NCI-H1048 (cell line): ENCODE measurements around the gene CLK4.

Source experiments
- DNase-seq: peaks from one replicate; lab custom pipeline; 2025; lab: John Stamatoyannopoulos, UW

CLK4 gene

GRCh38 chr5:178637356-178638074 lies 10.7 kb upstream of the CLK4 start:
- no peak for DNase-seq

GRCh38 chr5:178632285-178632684 lies 5.4 kb upstream of the CLK4 start:
- DNase-seq = no peak

GRCh38 chr5:178630951-178631350 lies 4.1 kb upstream of the CLK4 start:
- no peak for DNase-seq

- DNase-seq = no peak
These were observed 3.7 kb upstream of the CLK4 start for GRCh38 chr5:178630475-178630930.

GRCh38 chr5:178627259-178627598 lies 379 bp upstream of the CLK4 start:
- DNase-seq = no peak

- DNase-seq = peak; percentile 19
These were observed 969 bp downstream of the CLK4 start for GRCh38 chr5:178625679-178626483.

- DNase-seq = no peak
These were observed 2.0 kb downstream of the CLK4 start for GRCh38 chr5:178624631-178625546.

GRCh38 chr5:178622679-178623247 lies 4.1 kb downstream of the CLK4 start:
- DNase-seq = no peak

- DNase-seq = no peak
These were observed 7.5 kb downstream of the CLK4 start for GRCh38 chr5:178619390-178619789.

GRCh38 chr5:178612299-178612698 lies 14.6 kb downstream of the CLK4 start:
- DNase-seq = no peak

GRCh38 chr5:178606269-178606668 lies 20.6 kb downstream of the CLK4 start:
- DNase-seq = no peak

- no peak for DNase-seq
These were observed 21.1 kb downstream of the CLK4 start for GRCh38 chr5:178605788-178606187.

- DNase-seq = no peak
These were observed 24.1 kb downstream of the CLK4 start for GRCh38 chr5:178602752-178603151.

- no peak for DNase-seq
These were observed 31.1 kb downstream of the CLK4 start for GRCh38 chr5:178595750-178596149.

GRCh38 chr5:178595150-178595549 lies 31.7 kb downstream of the CLK4 start:
- no peak for DNase-seq

- no peak for DNase-seq
These were observed 35.9 kb downstream of the CLK4 start for GRCh38 chr5:178590924-178591423.

GRCh38 chr5:178590141-178590923 lies 36.5 kb downstream of the CLK4 start, which contains the start of gene COL23A1:
Gene COL23A1, minus strand, starts transcription at chr5:178590393.
- peak; percentile 24 for DNase-seq

GRCh38 chr5:178589180-178590140 lies 37.4 kb downstream of the CLK4 start:
- DNase-seq = no peak

- DNase-seq = no peak
These were observed 38.1 kb downstream of the CLK4 start for GRCh38 chr5:178588769-178589168.
